GM12891 (cell line): ENCODE results near the gene NOTCH1.

Source experiments
- POLR2A ChIP-seq: IDR thresholded peaks from 2 replicates; pipeline ENCODE4 v1.6.1; 2011; ENCODE audit warnings: low read depth, low read length, control low read depth
- POLR2AphosphoS5 ChIP-seq: IDR thresholded peaks from 2 replicates; pipeline ENCODE4 v1.6.1; 2011; ENCODE audit warnings: low read depth, low read length, control low read depth
- POU2F2 ChIP-seq: IDR thresholded peaks from 2 replicates; pipeline ENCODE4 v1.6.1; 2011; ENCODE audit warnings: low read depth, mild to moderate bottlenecking, control low read depth, low read length, moderate library complexity
- TAF1 ChIP-seq: IDR thresholded peaks from 2 replicates; pipeline ENCODE4 v1.6.1; 2011; ENCODE audit warnings: low read depth, low read length, control low read depth

DNA sequence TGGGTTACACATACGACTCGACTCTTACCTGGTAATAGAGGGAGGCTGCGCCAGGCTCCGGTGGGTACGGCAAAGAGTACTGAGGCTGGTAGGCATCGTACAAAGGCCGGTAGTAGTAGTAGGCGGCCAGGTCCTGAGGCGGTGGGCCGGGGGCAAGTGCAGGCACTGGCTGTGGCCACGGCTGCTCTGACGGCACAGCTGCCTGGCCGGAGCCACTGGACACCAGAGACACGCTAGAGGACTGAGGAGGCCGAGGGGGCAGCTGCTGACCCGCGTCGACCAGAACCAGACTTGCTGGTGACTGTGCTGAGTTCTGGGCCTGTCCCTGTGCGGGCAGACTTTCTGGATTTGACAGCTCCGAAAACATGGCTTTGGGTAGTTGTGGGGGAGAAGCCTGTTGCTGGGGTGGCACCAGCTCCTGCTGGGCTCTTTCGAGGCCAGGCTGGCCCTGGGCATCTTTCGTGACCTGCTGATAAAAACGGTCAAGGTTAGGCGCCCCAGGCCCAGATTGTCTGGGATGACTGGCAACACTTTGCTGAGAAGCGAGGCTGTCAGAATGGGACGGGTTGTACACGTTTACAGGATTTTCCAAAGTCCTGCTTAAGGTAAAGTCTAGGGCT lies 71.7 kb downstream of the NOTCH1 start:
- TF ChIP-seq TAF1 (no peak), POLR2A (peak; percentile 49; the same call in 1 of the 2 replicates), POLR2AphosphoS5 (peak; percentile 51), POU2F2 (no peak)
